HepG2 (cell line): ENCODE results near the gene PPP4R4. TPM values are rescaled to one million over a fixed set of nuclear protein-coding genes. Genes with fewer than 3 reads are reported as not detected.

Source experiments
- ATAC-seq: fragments of 200-7000 bp; cut with Tn5 transposase; 3 replicates; pipeline ENCODE4 v1.9.1; 2020; ENCODE audit warnings: mild to moderate bottlenecking, moderate library complexity
- BruUV-seq: library from RNA; stranded (reverse); fragments of 400-500 nt; replicated peaks from 2 replicates; lab custom pipeline; 2021; lab: Mats Ljungman, UMichigan
- CTCF ChIA-PET: fragments of 300-600 bp; formaldehyde crosslinking; extraction: SDS; loops from one replicate; lab custom pipeline; 2021; ENCODE audit warnings: low total read pairs, inconsistent platforms, low intra/inter-chr PET ratio; lab: Yijun Ruan, JAX
- POLR2A ChIA-PET: fragments of 350-600 bp; sonication (Branson Sonifier 250); formaldehyde crosslinking; loops from one replicate; lab custom pipeline; 2020; ENCODE audit warnings: antibody characterized with exemption, inconsistent platforms; lab: Yijun Ruan, JAX
- DNase-seq: peaks from one replicate; pipeline ENCODE4 v3.0.0-alpha.2; 2015; ENCODE audit warnings: low spot score
- FAIRE-seq: peaks from 3 replicates; lab custom pipeline; 2011; peaks lifted over from hg19 to GRCh38; lab: Jason Lieb, UNC
- H2AFZ ChIP-seq: one replicate; pipeline ENCODE4 v1.6.1; 2011; ENCODE audit warnings: low read length, inconsistent platforms
- H3K27ac ChIP-seq: fragments of 300-600 bp; 3 replicates; pipeline ENCODE4 v1.8.0; 2011; ENCODE audit warnings: mixed run types, mild to moderate bottlenecking, mixed read lengths, low read length, inconsistent platforms; ENCODE audit not compliant: insufficient read depth; ENCODE audit errors: extremely low read length
- H3K27me3 ChIP-seq, 2 experiments: fragments of 200-600 bp in 1 of 2; 2 replicates in 1 of 2; 3 replicates in 1 of 2; pipeline versions ENCODE4 v1.6.0 to v1.8.0; 2011; ENCODE audit warnings: low read length in 2 of 2, mild to moderate bottlenecking in 2 of 2, moderate library complexity in 2 of 2, inconsistent platforms in 1 of 2; ENCODE audit not compliant: insufficient read depth in 2 of 2, control insufficient read depth in 1 of 2
- H3K36me3 ChIP-seq, 2 experiments: fragments of 200-600 bp in 1 of 2; replicated peaks in 1 of 2; 2 replicates in 1 of 2; 3 replicates in 1 of 2; pipeline versions ENCODE4 v1.5.1 to v1.8.0; 2011; ENCODE audit warnings: low read length in 2 of 2, inconsistent platforms in 1 of 2; ENCODE audit not compliant: insufficient read depth in 2 of 2, control insufficient read depth in 1 of 2
- H3K4me1 ChIP-seq: 2 replicates; pipeline ENCODE4 v1.5.1; 2012; ENCODE audit warnings: low read length, inconsistent platforms; ENCODE audit not compliant: insufficient read depth
- H3K4me2 ChIP-seq: 2 replicates; pipeline ENCODE4 v1.6.0; 2011; ENCODE audit warnings: low read depth, low read length, inconsistent platforms
- H3K4me3 ChIP-seq, 3 experiments: fragments of 200-600 bp in 1 of 3; sonication (generic), shearing (Covaris generic) in 1 of 3; replicated peaks in 1 of 3; 2 replicates each; pipeline ENCODE4 v1.5.1; 2011 to 2016; ENCODE audit warnings: low read length in 3 of 3, inconsistent platforms in 2 of 3, low read depth in 2 of 3, mild to moderate bottlenecking in 2 of 3, control low read depth in 1 of 3, mixed read lengths in 1 of 3; ENCODE audit not compliant: insufficient read depth in 1 of 3
- H3K79me2 ChIP-seq: one replicate; pipeline ENCODE4 v1.6.1; 2011; ENCODE audit warnings: low read length, inconsistent platforms; ENCODE audit not compliant: insufficient read depth
- H3K9ac ChIP-seq: 2 replicates; pipeline ENCODE4 v1.6.0; 2011; ENCODE audit warnings: mild to moderate bottlenecking, low read depth, low read length, inconsistent platforms; ENCODE audit not compliant: insufficient read depth
- H3K9me3 ChIP-seq: 2 replicates; pipeline ENCODE4 v1.5.1; 2012; ENCODE audit warnings: mild to moderate bottlenecking, low read length
- H4K20me1 ChIP-seq: 2 replicates; pipeline ENCODE4 v1.6.0; 2011; ENCODE audit warnings: inconsistent platforms, mild to moderate bottlenecking, low read length, moderate library complexity; ENCODE audit not compliant: insufficient read depth
- EZH2 ChIP-seq: conservative IDR thresholded peaks from 2 replicates; pipeline ENCODE4 v1.6.1; 2012; ENCODE audit warnings: mild to moderate bottlenecking, low read depth, low read length, moderate library complexity
- HDAC2 ChIP-seq: sonication (generic); formaldehyde crosslinking; IDR thresholded peaks from 2 replicates; pipeline ENCODE4 v1.4.0; 2020; ENCODE audit warnings: missing genetic modification reagents
- HOXD1 ChIP-seq: sonication (generic); formaldehyde crosslinking; IDR thresholded peaks from 2 replicates; pipeline ENCODE4 v1.5.0; 2020; ENCODE audit warnings: missing genetic modification reagents
- ISL2 ChIP-seq: sonication (generic); formaldehyde crosslinking; IDR thresholded peaks from 2 replicates; pipeline ENCODE4 v1.5.0; 2020; ENCODE audit warnings: missing genetic modification reagents
- LCORL ChIP-seq, 2 experiments: fragments of 450-650 bp in 1 of 2; sonication (generic) in 1 of 2; formaldehyde crosslinking in 1 of 2; IDR thresholded peaks; 2 replicates each; pipeline versions ENCODE4 v1.5.0 to v1.6.1; 2017 to 2020; ENCODE audit warnings: antibody characterized with exemption in 1 of 2, missing genetic modification reagents in 1 of 2
- MATR3 ChIP-seq: sonication (generic); formaldehyde crosslinking; IDR thresholded peaks from 2 replicates; pipeline ENCODE4 v1.4.0; 2020; ENCODE audit warnings: missing genetic modification reagents
- NFE2L2 ChIP-seq: fragments of 150-350 bp; IDR thresholded peaks from 2 replicates; pipeline ENCODE4 v1.6.1; 2014; ENCODE audit warnings: low read length
- PHF20 ChIP-seq: sonication (generic); formaldehyde crosslinking; IDR thresholded peaks from 2 replicates; pipeline ENCODE4 v1.5.0; 2020; ENCODE audit warnings: mild to moderate bottlenecking, missing genetic modification reagents
- SIX4 ChIP-seq: sonication (generic); formaldehyde crosslinking; IDR thresholded peaks from 2 replicates; pipeline ENCODE4 v1.4.0; 2020; ENCODE audit warnings: missing genetic modification reagents
- ZNF274 ChIP-seq: sonication (generic); formaldehyde crosslinking; IDR thresholded peaks from 2 replicates; pipeline ENCODE4 v1.5.1; 2020; ENCODE audit warnings: mild to moderate bottlenecking, missing genetic modification reagents
- ZNF333 ChIP-seq: sonication (generic); formaldehyde crosslinking; IDR thresholded peaks from 2 replicates; pipeline ENCODE4 v1.4.0; 2020; ENCODE audit warnings: mild to moderate bottlenecking, missing genetic modification reagents, borderline replicate concordance
- ZNF337 ChIP-seq: sonication (generic); formaldehyde crosslinking; IDR thresholded peaks from 2 replicates; pipeline ENCODE4 v1.5.1; 2020; ENCODE audit warnings: missing genetic modification reagents, low read depth, mild to moderate bottlenecking, borderline replicate concordance
- ZNF33B ChIP-seq: sonication (generic); formaldehyde crosslinking; IDR thresholded peaks from 2 replicates; pipeline ENCODE4 v1.5.1; 2020; ENCODE audit warnings: mild to moderate bottlenecking, missing genetic modification reagents
- ZNF34 ChIP-seq: sonication (generic); formaldehyde crosslinking; IDR thresholded peaks from 2 replicates; pipeline ENCODE4 v1.4.0; 2020; ENCODE audit warnings: mild to moderate bottlenecking, missing genetic modification reagents, borderline replicate concordance
- ZNF549 ChIP-seq: sonication (generic); formaldehyde crosslinking; IDR thresholded peaks from 2 replicates; pipeline ENCODE4 v1.5.0; 2020; ENCODE audit warnings: missing genetic modification reagents
- ZNF737 ChIP-seq: sonication (generic); formaldehyde crosslinking; IDR thresholded peaks from 2 replicates; pipeline ENCODE4 v1.5.0; 2020; ENCODE audit warnings: missing genetic modification reagents, mild to moderate bottlenecking, borderline replicate concordance
- ZNF768 ChIP-seq: sonication (generic); formaldehyde crosslinking; IDR thresholded peaks from 2 replicates; pipeline ENCODE4 v1.4.0; 2020; ENCODE audit warnings: missing genetic modification reagents
- ZSCAN29 ChIP-seq: sonication (generic); formaldehyde crosslinking; conservative IDR thresholded peaks from 2 replicates; pipeline ENCODE4 v1.4.0; 2020; ENCODE audit warnings: mild to moderate bottlenecking, missing genetic modification reagents
- WGBS: methylation state at CpG from one replicate; pipeline ENCODE4 v1.1.6; 2017; ENCODE audit warnings: low lambda C conversion rate; 5-methylcytosine and 5-hydroxymethylcytosine counted together
- in situ Hi-C: cut with HindIII; loops from 2 replicates; pipeline ENCODE4 v1.10.0; 2017; ENCODE audit warnings: low pct_unique_long_range_greater_than_20kb; ENCODE audit not compliant: extremely low pct_ligation_motif_present
- intact Hi-C: fragments of 100-400 bp; cut with micrococcal nuclease; formaldehyde crosslinking; loops from one replicate; pipeline ENCODE4 v1.10.0; 2022; ENCODE audit not compliant: unreplicated experiment
- polyA plus RNA-seq, 8 experiments: library from polyadenylated mRNA; depleted of rRNA in 3 of 8; stranded (reverse) in 7 of 8; unstranded in 1 of 8; fragments of >200 nt; fragmentation: Illumina TruSeq in 4 of 8; extraction: Trizol in 4 of 8; gene quantifications; 2 replicates each; pipeline versions ENCODE4 v1.2.1 to v1.2.3, GENCODE V29; 2011 to 2016; ENCODE audit warnings: low read depth in 4 of 8, missing spikeins in 1 of 8, mixed read lengths in 1 of 8; ENCODE audit not compliant: insufficient read depth in 1 of 8
- total RNA-seq, 5 experiments: library from RNA; depleted of rRNA; stranded (reverse); fragments of >200 nt; fragmentation: Illumina TruSeq; extraction: Trizol; gene quantifications; 2 replicates each; pipeline ENCODE4 v1.2.3, GENCODE V29; 2016; ENCODE audit warnings: low read depth in 1 of 5
- TF ChIP-seq, protein P1 (sequence below): sonication (generic); formaldehyde crosslinking; IDR thresholded peaks from 2 replicates; pipeline ENCODE4 v1.5.0; 2020; ENCODE audit warnings: missing genetic modification reagents
- TF ChIP-seq, protein P2 (sequence below): IDR thresholded peaks from 2 replicates; pipeline ENCODE4 v1.6.1; 2016; ENCODE audit warnings: missing compliant biosample characterization, missing genetic modification reagents, borderline replicate concordance
- TF ChIP-seq, protein P3 (sequence below): IDR thresholded peaks from 2 replicates; pipeline ENCODE4 v1.6.1; 2018; ENCODE audit warnings: missing genetic modification reagents

Gene PPP4R4
- total and polyA plus RNA-seq, 2 of the 13 experiments (the other 11 are each of a cell fraction or from before 2014, with no cell fraction given): 9.5 to 19.8 TPM

DNA sequence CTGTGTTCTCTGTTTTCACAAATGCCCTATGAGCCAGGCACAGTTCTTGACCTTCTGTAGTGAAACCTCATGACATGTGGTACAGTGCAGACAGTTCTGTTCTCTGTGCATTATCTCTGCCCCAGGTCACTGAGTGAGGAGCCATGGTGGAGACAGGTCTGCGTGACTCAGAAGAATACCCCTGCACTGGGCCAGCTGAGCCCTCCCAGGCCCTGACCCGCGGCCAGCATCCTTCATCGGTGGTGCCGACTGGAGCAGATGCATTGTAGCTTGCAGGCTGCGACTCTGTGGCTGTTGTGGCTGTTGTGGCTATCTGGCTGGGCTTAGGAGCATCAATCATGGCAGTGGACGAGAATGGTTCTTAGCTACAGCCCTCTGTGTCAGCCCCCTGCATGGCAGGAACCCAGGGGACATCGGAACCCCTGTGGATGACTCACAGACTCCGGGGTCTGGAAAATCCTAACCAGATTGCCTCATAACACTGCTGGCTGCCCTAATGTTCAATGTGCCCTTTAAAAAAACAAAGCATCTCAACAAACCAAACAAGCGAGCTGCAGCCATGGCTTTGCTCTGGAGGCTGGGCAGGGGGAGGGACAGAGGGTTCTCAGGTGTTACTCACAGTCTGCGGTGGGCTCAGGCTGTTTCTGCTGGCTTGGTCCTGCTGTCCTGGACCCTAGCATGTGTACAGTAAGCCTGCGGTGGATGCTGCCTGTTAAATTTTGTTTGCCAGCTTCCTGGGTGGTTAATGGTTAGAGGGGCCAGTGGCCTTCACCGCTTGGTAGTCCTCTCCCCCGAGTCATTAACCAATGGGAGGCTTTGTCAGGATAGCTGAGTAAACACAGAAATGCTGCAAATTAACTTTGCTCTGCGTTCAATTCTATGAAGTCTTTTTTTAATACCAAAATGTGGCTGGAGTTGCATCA, 148.8 kb downstream of the PPP4R4 start, which contains the start of gene SERPINA6:
Gene SERPINA6 (minus strand): TSS at position 689 of the 923 bp plus-strand sequence. CDS start 8,688 bp downstream, outside the sequence.
- Histone ChIP-seq H2AFZ (peak within 1 kb of the TSS; percentile 42), H3K79me2 (peaks cover 49% of the 10 kb centered on the region), H3K36me3 (no peaks in the 10 kb centered on the region), H3K4me2 (peak within 1 kb of the TSS; percentile 83), H3K4me3 (peak within 1 kb of the TSS; percentile 61 to 87 (median 67)), H3K27me3 (no peaks in the 10 kb centered on the region), H3K9ac (peak within 1 kb of the TSS; percentile 70), H3K27ac (peak within 1 kb of the TSS; percentile 87), H3K4me1 (peaks cover 72% of the 10 kb centered on the region), H3K9me3 (no peaks in the 10 kb centered on the region), H4K20me1 (no peaks in the 10 kb centered on the region)
- WGBS: 0% methylated on average over 8 of the region's 15 CpGs
- POLR2A ChIA-PET: interaction anchor here (0.8 to 4.8 kb wide), 17 partner anchors 9 to 257 kb away, joined by 3 to 23 read pairs (median 6); partner anchors contain the start of genes SERPINA1 and SERPINA10
- ATAC-seq (peak; percentile 92), DNase-seq (peak; percentile 95), FAIRE-seq (peak; percentile 88)
- in situ Hi-C loops: no loop called here
- TSS peak; percentile 65 for BruUV-seq
- intact Hi-C loops: loop anchor here (2.0 to 5.0 kb wide), 3 partner anchors 18 to 90 kb away; no protein-coding TSS in a partner anchor
- CTCF ChIA-PET: no interaction called here
- TF ChIP-seq, protein P1, sequence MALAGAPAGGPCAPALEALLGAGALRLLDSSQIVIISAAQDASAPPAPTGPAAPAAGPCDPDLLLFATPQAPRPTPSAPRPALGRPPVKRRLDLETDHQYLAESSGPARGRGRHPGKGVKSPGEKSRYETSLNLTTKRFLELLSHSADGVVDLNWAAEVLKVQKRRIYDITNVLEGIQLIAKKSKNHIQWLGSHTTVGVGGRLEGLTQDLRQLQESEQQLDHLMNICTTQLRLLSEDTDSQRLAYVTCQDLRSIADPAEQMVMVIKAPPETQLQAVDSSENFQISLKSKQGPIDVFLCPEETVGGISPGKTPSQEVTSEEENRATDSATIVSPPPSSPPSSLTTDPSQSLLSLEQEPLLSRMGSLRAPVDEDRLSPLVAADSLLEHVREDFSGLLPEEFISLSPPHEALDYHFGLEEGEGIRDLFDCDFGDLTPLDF: no peak
- TF ChIP-seq ZNF34 (CRISPR knock-in tag) (no peak), LCORL (IDR thresholded peaks at IDR 0.05) (no peak), LCORL (CRISPR knock-in tag; IDR thresholded peaks at IDR 0.05) (0 out of 2 replicates have a peak, but pooled peaks have one; percentile 46), SIX4 (CRISPR knock-in tag) (no peak), ZNF768 (CRISPR knock-in tag) (0 out of 2 replicates have a peak, but pooled peaks have one; percentile 12), ISL2 (CRISPR knock-in tag) (peak; percentile 41), ZNF549 (CRISPR knock-in tag) (no peak), HOXD1 (no peak), PHF20 (no peak), ZNF337 (CRISPR knock-in tag) (peak; percentile 47; the same call in 1 of the 2 replicates), HDAC2 (peak; percentile 71; the same call in 1 of the 2 replicates), ZNF274 (CRISPR knock-in tag) (peak; percentile 61; the same call in 1 of the 2 replicates), NFE2L2 (no peak), ZSCAN29 (CRISPR knock-in tag) (no peak), MATR3 (CRISPR knock-in tag) (no peak), ZNF33B (no peak), ZNF737 (CRISPR knock-in tag) (no peak), ZNF333 (CRISPR knock-in tag) (peak; percentile 73), EZH2 (no peak)
- TF ChIP-seq, protein P2, sequence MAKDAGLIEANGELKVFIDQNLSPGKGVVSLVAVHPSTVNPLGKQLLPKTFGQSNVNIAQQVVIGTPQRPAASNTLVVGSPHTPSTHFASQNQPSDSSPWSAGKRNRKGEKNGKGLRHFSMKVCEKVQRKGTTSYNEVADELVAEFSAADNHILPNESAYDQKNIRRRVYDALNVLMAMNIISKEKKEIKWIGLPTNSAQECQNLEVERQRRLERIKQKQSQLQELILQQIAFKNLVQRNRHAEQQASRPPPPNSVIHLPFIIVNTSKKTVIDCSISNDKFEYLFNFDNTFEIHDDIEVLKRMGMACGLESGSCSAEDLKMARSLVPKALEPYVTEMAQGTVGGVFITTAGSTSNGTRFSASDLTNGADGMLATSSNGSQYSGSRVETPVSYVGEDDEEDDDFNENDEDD (CRISPR knock-in tag): no peak
- TF ChIP-seq, protein P3, sequence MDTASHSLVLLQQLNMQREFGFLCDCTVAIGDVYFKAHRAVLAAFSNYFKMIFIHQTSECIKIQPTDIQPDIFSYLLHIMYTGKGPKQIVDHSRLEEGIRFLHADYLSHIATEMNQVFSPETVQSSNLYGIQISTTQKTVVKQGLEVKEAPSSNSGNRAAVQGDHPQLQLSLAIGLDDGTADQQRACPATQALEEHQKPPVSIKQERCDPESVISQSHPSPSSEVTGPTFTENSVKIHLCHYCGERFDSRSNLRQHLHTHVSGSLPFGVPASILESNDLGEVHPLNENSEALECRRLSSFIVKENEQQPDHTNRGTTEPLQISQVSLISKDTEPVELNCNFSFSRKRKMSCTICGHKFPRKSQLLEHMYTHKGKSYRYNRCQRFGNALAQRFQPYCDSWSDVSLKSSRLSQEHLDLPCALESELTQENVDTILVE: no peak; the same call in 1 of the 2 replicates
